A549 treated with Hydrocortisone at 1 μM for 4 hours (cell line): Measurements from ENCODE around the gene CCDC185. TPM values are rescaled to one million over a fixed set of nuclear protein-coding genes. Genes with fewer than 3 reads are reported as not detected.

ENCODE experiments used
- total RNA-seq: library from RNA; stranded (reverse); fragments of 200-300 nt; extraction: Qiagen RNA extraction; gene quantifications from 5 replicates; pipeline ENCODE4 v1.2.3, GENCODE V29; 2022

The CCDC185 gene
- total RNA-seq, result not detected in 5 replicates

GRCh38 chr1:223393275-223394214 is at the start of gene CCDC185:
Gene CCDC185 (plus strand): TSS chr1:223393415. CDS start chr1:223393476, 61 bp downstream.

DNA sequence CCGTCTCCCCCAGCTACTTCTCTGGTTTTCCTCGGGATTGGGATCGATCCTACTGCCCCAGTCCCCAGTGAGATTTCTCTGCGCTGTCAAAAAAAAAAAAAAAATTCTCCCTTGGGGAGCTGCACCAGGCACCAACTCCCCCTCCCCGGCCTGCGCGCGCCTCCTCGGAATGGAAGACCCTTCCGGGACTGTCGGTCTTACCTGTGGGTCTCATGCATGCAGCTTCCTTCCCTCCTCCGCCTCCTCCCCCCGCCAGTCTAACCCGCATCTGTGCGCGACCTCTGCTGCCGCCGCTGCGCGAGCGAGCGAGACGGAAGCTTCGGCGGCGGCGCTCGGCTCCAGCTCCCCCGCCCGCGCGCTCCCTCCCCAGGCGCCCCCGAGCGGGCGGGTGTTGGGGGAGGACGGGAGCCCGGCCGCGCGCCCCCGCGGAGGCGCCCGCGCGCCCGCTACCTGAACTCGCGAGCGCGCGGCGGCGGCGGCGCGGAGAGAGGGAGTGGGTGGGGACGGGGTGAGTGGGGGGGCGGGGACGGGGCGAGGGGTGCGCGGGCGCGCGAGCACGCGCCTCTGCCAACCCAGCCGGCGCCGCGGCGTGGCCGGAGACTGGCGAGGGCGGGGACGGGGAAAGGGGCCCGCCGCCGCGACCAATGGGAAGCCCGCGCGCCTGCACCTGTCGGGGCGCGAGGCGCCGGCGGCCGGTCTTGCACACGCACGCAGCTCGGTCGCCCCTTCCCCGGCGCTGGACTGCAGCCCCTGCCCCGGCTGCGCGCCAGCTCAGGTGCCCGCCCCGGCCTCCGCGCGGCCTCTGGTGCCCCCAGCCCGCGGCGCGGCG is 29.1 kb upstream of the CCDC185 start, which contains the start of gene SUSD4:
Gene SUSD4 (minus strand): TSS at position 321 of the 829 bp plus-strand sequence. CDS start 751 bp downstream, outside the sequence.

Other genes with a start within 250 kb of the CCDC185 start
- 0.57 to 0.91 TPM (median 0.77 TPM) in 5 replicates for gene SUSD4, start 29.2 kb upstream of the CCDC185 start, total RNA-seq